Inflammatory macrophage (primary cell): ENCODE results near the gene CCR5AS.
A peak's percentile ranks its signal among the peaks of the same experiment; 100 is the strongest.
"Not testable (repeated sequence)": the region's sequence is repeated elsewhere in the genome, so short reads cannot be mapped to it uniquely, and the experiment has no call there.

ENCODE experiments used
- DNase-seq, 2 donors: peaks; one replicate each; pipeline ENCODE4 v3.0.0-alpha.2; 2020 to 2022

Gene CCR5AS

DNA sequence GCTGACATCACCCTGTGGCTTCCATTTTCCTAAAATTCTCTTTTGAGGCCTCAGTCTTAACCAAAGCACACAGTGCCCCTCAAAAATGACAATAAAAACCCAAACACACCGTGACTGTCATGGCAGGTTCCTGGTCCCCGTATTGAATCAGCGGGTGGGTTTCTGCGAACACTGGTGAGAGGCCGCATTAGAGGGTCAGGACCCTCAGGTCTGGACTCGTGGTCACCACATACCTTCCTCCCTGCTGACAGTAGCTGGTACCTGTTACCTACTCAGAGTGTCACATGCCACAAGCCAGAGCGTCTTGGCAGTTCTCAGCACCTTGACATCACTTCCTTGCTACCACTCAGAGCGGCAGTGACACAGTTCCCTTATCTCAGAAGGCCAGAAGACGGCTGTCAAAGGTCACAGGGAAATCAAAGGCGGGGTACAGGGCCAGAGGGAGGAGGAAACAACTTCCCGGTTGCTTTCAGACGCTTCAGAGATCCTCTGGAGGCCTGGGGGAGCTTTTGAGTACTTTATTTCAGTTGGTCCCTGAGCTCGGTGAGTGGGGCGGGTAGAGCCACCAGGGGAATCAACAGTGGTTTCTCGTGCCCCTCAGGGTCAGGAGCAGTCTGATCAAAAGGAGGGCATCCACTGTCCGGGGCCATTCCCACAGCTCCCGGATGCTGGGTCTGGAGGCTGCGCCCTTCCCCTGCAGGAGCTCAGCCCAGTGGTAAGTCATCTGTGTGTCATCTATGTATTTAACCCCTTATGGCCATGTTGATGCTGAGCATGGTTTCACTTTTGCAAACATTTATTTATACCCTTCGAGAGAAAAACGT, at the start of gene CCR5AS, which contains the start of gene CCRL2:
TSS of gene CCR5AS (minus strand) at position 279 of the 824 bp plus-strand sequence.
TSS of gene CCRL2 (plus strand) at position 472 of the 824 bp plus-strand sequence. CDS start 821 bp downstream, outside the sequence.
- peak; percentile 88 to 93 for DNase-seq

DNA sequence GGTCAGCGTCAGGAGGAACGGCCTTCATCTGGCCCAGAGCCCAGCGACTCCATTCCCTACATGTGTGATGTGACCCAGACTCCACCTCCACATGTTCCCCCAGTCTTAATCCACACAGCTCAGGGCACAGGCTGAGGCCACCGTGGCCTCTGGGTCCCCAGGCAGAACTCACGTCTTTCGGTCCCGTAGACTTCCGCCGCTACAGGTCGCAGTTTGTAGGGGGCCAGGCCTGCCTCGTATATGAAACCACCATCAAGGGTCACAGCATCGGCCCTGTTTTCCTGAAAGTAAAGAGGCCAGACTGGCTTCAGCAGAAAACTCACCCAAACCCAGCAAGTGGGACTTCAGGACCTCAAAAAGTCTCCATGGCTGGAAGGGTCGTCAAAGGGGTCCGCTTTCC, 49.3 kb upstream of the CCR5AS start:
- no peak for DNase-seq

DNA sequence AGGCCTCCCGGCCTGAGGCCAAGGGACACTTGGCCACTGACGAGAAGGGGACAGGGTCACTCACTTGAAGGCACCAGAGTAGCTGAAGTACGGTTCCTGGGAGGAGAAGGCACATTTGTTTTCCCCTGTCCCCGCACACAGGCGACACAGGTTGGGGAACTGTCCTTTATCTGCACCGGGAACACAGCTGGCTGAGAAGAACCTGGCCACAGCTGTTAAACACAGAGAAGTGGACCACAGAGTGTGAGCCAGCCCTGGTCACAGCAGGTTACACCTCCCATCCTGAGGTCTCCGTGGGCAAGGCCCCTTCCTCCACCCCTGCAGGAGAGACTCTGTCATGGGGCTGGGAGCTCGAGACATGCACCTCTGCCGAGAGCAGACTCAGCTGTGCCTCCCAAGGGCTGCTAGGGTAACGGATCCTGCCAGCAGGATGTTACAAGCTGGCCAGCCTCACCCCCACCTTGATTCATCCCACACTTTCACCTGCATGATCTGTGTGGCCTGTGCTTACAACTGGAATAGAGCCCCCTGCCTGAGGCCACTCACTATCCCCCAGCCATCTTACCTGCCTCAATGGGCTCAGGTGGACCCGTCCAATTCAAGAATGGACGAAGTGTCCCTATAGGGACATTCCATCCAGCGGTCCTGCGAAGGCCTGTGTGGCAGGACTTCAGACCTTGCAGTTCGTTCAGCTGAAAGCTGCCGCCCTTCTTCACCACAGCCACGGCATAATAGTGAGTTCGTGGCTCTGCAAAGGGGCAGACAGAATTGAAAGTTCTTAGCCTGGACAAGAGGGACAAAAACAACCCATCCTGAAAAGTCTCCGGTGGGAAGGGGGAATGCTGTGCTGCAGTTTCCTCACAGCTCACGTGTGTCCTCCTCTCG, 48.6 kb upstream of the CCR5AS start:
- DNase-seq = no peak

DNA sequence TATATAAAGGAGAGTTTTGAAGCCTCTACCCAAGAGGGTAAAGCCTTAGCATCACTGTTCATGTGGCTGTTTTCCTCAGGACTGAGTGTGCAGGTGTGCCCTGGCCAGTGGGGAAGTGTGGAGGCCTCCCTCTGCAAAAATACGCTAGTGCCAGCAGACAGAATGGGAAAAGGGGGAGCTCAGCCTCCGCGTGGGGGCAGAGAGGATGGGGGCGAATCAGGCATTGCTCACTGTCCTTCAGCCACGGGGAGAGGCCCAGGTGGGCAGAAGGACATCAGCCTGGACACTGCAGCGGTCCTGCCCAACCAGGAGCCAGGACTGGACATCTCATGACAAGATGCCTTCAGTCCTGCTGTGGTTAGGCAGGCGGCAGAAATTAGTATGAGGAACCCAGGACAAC, 47.7 kb upstream of the CCR5AS start:
- no peak for DNase-seq

DNA sequence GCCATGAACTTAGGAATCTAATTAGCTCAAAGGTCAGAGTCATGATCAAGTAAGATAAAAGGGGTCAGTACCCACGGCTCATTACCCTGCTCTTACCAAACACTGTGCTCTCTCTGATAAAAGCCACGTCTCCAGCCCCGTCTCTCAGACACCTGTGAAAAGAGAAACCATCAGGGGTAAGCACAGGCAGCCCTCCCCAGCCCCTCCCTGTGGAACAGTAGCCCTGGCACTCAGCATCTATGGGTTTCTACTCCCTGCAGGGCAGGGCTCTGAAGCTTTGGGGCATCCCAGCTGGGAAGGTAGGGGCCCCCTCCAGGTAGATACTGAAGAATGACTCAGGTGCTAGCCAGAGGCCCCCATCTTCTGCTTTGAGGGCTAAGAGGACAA, 47.3 kb upstream of the CCR5AS start:
- DNase-seq = no peak

DNA sequence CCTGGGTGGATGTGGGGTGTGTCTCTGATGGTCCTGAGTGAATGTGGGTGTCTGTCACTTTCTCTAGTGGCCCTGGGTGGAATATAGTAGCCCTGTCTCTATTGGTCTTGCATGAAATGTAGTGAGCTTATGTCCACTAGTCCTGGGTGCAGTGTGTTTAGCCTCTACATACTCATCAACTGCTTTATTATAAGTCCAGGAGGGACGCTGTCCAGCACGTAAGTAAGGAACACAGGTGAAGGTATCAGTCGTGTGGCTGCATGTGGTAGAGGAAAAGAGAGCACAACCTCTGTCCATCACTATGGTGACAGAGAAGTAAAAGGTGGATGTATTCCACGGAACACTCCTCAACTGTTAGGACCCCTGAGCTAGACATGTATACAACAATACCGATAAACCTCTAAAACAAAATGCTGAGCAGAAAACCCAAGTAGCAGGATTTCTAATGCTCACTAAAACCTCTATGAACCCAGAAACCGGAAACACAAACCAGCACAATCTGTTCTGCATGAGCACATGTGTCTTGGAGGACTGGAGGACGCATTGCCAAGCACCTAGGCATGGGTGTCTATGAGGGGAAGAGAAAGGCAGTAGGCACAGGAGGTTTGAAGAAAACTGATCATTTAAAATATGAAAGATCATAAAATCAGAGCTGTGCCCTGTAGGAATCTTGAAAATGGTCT, 46.8 kb upstream of the CCR5AS start:
- DNase-seq = no peak

DNA sequence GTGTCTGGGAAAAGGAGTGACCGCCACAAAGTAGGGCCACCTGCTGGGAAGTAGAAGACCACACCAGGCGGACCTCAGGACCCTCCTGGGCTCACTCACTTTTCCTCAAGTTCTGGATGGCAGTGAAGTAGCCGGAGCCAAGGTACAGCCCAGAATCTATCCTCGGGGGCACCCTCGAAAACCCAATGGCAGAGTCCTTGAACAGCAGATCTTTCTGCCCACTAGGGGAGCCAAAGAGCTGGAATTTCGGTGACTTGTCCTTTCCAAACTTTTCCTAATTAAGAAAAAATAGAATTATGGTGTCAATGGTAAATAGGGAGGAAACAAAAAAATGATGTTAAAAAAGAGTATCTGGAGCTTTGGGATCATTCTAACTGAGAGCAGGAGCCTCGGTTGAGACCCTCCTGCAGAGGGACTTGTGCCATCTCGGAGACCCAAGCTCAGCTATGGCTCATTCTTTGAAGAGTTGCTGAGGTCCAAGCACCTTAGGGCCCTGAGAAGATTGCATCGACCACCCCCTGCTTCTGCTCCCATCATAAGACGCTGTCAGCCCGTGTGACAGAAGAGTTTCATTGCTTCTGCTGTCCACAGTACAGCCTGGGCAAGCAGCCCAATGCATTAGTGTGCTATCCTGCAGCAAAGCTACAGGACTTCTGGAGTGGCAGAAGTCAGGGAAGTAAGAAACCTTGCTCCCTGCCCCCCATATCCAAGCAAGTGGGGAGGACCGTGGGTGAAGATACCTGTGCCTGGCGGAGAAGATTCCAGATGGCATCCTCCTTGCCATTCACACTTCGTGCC, 43.1 kb upstream of the CCR5AS start:
- peak in 1 of 2 donors; percentile 19 for DNase-seq

DNA sequence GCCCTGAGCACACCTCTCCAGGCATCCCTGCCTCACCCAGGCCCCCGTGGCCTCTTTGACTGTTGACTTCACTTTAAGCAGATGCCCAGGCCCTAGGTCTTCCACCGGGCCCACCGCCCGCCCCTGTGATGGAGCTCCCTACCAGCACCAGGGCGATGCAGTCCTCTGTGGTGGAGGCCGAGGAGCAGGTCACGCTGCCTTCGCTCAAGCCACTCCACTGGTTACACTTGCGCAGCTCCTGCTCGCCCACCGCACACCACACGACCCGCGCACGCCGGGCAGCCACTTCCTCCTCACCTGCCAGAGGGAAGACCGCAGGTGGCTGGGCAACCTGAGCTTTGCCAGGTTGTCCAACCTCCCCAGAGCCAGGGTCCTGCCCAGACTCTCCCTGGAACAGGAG, 41.9 kb upstream of the CCR5AS start:
- no peak for DNase-seq

DNA sequence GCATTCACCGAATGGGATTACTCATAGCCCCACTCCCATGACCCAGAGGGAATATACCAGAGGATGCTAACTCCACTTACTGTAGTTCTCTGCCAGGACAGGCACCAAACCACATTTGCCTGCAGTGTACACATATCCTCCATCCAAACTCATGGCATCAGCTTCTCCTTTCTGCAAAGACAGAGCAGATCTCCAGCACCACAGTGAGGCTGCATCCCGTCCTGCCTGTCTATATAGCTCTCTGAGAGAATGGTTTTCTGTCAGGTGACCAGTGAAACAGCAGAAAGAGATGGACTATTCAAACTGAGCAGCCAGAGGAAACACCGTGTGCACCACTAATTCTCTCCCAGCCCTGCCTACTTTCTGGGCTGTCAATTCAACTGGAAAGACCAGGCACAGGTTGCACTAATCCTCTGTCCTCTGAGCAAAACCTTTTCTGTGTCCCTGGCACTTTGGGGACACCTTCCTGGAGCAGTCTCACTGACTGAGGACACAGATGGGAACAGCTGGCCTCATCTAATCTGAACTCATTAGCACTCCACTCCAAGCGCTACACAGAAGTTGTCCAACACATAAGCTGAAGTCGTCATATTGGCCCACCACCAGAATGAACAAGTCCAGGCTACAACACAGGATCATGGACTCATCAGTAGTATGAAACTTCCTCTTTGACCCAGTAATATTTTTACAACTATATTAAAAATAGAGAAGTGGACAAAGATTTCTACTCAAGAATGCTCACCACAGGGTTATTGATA, 40.5 kb upstream of the CCR5AS start:
- peak; percentile 68 to 70 for DNase-seq

DNA sequence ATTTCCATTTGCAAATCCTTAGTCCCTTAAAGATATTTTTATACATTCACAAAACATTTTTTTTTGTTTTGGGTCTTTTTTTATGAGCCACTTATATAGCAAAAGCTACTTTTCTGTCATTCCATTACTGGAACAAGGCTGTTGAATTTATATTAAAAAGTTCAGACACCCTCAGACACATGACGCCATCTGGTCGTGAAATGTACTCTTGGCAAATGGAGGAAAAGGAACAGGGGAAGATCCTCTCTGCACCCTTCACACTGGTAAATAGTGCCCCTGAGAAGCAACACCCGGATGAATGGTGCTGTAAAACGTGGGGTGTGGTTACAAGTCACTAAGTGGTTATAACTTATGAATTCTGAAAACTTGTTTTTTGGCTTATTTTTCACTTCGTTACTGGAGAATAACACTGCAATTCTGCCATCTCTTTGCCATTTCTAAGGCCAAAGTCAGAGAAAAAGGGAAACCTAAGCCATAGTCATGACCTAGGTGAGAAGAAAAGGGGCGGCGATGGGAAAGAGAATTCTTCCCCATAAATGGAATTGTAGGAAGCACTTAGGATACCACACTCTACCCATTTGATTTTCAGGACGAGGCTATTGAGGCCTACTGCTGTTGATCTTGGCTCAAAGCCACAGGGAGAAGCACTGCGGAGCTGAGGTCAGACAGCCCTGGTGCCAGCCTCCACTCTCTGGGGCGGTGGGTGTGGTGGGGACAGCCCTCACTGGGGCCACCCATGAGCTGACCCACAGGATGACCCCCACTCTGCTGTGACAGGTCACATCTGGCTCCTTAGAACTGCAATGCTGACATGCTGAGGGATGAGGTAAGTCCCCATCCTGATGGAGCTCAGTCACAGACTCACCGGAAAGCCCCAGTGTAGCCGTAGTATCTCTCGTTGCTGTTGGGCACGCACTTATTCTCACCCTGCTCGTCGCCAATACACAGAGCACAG, 36.0 kb upstream of the CCR5AS start:
- peak; percentile 69 to 87 for DNase-seq

DNA sequence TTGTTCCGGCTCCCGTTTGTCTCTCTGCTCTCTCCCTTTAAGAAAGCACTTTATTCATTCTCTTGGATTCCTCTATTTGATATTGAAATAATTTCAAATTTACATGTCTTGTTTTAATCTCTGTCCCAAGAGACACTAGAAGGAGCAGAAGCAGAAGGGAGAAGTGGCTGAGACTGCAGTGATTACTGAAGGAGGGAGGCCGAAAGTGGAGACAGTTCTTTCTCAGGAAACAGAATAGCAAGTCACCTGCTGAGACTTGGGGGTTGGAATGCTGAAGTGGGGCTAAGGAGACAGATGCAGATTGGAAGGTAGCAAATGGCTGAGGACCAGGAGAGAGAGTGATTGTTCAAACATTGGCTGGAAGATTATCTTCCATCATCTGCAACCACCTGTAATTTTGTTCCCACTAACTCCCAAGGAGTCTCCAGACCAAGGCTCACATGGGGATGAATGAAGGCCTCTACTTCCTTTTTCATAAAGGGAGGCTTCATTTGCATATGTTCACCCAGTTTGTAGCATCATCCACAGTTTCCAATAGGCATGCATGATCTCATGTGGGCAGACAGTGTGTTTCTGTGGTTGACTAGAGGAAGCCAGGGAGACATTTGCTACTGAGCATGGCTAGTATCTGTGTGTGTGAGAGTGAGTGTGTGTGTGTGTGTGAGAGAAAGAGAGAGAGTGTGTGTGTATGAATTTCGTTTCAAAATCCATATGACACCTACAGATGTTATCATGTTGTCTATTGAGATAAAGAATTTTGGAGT, 33.8 kb upstream of the CCR5AS start:
- DNase-seq = peak; percentile 87 to 88

DNA sequence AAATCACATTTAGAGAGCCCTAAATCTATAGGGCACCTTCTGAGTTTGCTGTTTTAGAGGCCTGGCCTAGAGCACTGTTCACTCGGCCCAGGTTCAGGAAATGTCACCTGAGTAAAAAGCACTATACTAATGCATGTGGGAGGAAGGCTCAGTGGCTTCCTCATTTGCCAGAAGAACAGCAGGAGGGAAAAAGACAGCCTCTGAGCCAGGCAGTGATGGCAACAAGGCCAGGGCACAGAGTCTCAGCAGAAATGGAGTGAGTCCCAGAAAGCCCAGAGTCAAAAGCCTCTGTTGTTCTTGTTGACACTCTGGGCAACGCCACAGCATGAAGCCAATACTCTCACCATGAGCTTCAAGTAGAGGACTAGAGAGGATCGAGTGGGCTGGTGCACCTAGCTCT, 32.0 kb upstream of the CCR5AS start:
- no peak for DNase-seq

DNA sequence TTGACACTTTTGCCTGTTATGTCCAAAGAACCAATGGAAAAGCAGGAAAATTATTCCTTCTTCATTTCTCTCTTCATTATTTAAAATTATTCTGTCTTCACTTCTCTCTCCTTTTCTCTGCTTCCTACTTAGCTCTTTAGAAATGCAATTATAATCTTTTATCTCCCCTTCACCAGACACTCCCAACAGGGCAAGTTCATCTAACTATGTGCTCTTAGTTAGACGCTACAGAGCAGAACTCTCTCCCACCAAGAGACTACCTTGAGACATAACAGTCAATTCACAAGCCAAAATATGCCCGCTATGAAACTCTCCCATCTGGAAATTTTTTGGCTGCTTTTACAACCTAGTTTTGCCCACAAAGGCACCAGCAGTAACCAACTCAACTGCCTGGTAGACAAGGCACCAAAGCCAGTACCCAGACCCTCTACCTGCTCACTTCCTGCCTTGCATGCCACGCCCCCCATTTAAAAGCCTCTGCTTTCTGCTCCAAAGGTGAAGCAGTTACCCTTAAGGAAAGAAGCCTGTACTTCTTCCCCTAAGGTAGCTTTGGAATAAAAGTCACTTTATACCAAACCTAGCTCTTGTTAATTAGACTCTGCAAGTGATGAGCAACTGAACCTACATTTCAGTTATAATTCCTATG, 28.3 kb upstream of the CCR5AS start:
- DNase-seq = no peak

DNA sequence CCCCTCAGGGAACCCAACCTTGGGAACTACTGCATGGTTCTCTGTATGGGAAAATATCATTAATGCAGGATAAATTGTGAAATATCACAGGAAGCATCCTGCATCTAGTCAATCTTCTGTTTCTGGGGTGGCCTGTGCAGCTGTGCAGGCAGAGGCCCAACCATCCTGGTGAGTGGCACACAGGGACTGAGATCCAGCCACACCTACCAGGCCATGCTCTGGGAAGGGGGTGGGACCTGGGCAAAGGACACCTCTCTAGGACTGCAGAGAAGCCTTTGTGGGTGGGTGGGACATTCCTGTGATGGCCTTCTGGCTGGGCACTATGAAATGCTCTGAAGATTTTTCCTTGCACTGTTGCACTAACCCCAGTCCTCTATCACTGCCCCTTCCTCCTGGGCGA, 27.0 kb upstream of the CCR5AS start:
- DNase-seq = no peak

DNA sequence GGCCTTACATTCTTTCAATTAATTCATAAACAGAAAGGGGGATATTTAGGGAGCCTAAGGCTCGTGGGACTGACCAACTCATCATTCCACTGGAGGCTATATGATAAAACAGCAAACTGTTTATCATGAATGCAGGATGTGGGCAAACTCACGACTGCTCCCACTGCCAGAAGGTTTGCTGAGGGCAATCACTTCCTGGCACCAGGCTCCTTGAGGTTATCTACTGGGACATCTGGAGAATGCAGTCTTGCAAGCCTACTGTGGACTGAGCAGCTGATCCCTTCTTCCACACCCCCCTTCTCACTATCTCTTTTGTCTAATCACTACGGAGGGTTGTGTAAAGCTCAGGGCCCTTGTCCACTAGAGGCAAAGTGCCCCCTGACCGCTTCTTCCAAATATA, 26.3 kb upstream of the CCR5AS start:
- DNase-seq = not testable (repeated sequence)

DNA sequence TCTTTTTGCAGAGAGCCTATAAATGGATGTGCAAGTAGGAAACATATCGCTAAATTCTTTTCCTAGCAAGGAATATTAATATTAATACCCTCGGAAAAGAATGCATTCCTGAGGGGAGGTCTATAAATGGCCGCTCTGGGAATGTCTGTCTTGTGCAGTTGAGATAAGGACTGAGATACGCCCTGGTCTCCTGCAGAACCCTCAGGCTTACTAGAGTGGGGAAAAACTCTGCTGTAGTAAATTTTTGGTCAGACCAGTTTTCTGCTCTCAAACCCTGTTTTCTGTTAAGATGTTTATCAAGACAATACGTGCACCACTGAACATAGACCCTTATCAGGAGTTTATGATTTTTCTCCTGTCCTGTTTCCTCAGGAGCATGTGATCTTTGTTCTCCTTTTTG, 25.0 kb upstream of the CCR5AS start:
- DNase-seq = not testable (repeated sequence)

DNA sequence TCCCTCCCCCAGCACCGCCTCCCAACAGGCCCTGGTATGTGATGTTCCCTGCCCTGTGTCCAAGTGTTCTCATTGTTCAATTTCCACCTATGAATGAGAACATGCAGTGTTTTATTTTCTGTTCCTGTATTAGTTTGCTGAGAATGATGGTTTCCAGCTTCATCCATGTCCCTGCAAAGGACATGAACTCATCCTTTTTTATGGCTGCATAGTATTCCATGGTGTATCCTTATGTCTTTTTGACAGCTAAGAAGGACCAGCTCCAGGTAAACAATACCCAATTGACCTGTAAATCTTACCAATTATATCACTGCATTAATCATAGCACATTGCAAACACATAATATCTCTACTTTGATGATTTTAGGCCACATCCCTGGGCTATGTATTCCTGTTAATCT, 24.0 kb upstream of the CCR5AS start:
- DNase-seq = not testable (repeated sequence)

DNA sequence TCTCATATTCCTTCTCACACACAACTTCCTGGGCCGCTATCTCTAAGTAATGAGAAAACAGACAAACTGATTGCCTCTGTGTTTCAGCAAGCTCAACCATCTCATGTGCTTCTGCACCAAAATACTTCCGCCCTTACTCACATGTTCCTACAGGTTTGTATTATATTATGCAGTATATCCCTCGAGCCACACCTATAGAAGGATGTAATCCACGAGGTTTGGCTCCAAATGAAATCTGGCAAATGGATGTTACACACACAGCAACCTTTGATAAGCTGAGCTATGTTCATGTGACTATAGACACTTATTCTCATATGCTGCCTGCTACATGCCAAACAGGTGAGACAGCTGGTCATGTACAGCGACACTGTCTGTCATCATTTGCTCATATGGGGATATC, 22.8 kb upstream of the CCR5AS start:
- no peak for DNase-seq

DNA sequence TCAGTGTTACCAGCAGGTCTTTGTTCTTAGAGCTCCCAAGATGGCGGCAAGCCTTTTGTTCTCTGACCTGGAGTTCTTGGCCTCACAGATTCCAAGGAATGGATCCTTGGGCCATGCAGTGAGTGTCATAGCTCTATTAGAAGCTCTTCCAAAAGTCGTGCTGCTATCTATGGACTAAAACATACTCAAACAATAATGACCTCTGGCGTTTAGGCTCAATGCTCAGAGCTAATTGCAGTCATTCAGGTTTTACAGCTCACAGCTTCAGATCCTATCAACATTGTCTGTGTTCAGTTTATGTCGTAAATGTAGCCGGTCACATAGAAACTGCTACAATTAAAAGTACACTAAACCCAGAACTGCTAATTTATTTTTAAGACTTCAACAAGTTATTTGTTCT, 22.4 kb upstream of the CCR5AS start:
- DNase-seq = no peak
